SK-N-SH treated with all-trans-retinoic acid at 6 μM for 48 hours (cell line): ENCODE data around the gene ABCD2.

Source experiments
- ATAC-seq: fragments of 200-7000 bp; cut with Tn5 transposase; 3 replicates; pipeline ENCODE4 v1.9.1; 2020; ENCODE audit warnings: mild to moderate bottlenecking, moderate library complexity
- ARNTL ChIP-seq: fragments of 450-650 bp; formaldehyde crosslinking; IDR thresholded peaks from 2 replicates; pipeline ENCODE4 v1.5.0; 2020; ENCODE audit warnings: low read depth, mild to moderate bottlenecking, moderate library complexity, borderline replicate concordance
- CSDC2 ChIP-seq: fragments of 250-450 bp; sonication (Bioruptor Pico); IDR thresholded peaks from 2 replicates; pipeline ENCODE4 v1.5.0; 2020; ENCODE audit warnings: mild to moderate bottlenecking, moderate library complexity
- ESRRG ChIP-seq: fragments of 250-450 bp; sonication (Bioruptor Pico); IDR thresholded peaks from 2 replicates; pipeline ENCODE4 v1.6.1; 2021; ENCODE audit warnings: mild to moderate bottlenecking
- GLIS3 ChIP-seq: fragments of 250-450 bp; sonication (Bioruptor Pico); IDR thresholded peaks from 2 replicates; pipeline ENCODE4 v1.5.0; 2020; ENCODE audit warnings: mild to moderate bottlenecking, moderate library complexity
- ISL1 ChIP-seq: fragments of 250-450 bp; sonication (Bioruptor Pico); IDR thresholded peaks from 2 replicates; pipeline ENCODE4 v2.1.2; 2022; ENCODE audit warnings: mild to moderate bottlenecking, moderate library complexity
- OSR1 ChIP-seq: fragments of 250-450 bp; sonication (Bioruptor Pico); IDR thresholded peaks from 2 replicates; pipeline ENCODE4 v1.8.0; 2022; ENCODE audit warnings: moderate library complexity, mild to moderate bottlenecking, inconsistent platforms
- PPARA ChIP-seq: fragments of 250-450 bp; sonication (Bioruptor Pico); IDR thresholded peaks from 2 replicates; pipeline ENCODE4 v1.5.0; 2020; ENCODE audit warnings: mild to moderate bottlenecking, borderline replicate concordance
- TCF4 ChIP-seq: fragments of 250-450 bp; sonication (Bioruptor Pico); IDR thresholded peaks from 2 replicates; pipeline ENCODE4 v1.8.0; 2021; ENCODE audit warnings: mild to moderate bottlenecking, moderate library complexity, borderline replicate concordance
- TOX ChIP-seq: fragments of 250-450 bp; sonication (Bioruptor Pico); IDR thresholded peaks from 2 replicates; pipeline ENCODE4 v1.8.0; 2021; ENCODE audit warnings: mild to moderate bottlenecking, moderate library complexity, borderline replicate concordance
- ZC3H10 ChIP-seq: fragments of 250-450 bp; sonication (Bioruptor Pico); IDR thresholded peaks from 2 replicates; pipeline ENCODE4 v1.5.1; 2021; ENCODE audit warnings: mild to moderate bottlenecking, moderate library complexity
- ZFP3 ChIP-seq: fragments of 250-450 bp; sonication (Bioruptor Pico); IDR thresholded peaks from 2 replicates; pipeline ENCODE4 v1.5.0; 2020; ENCODE audit warnings: mild to moderate bottlenecking, moderate library complexity
- ZFP30 ChIP-seq: fragments of 450-650 bp; formaldehyde crosslinking; IDR thresholded peaks from 2 replicates; pipeline ENCODE4 v1.5.0; 2022; ENCODE audit warnings: mild to moderate bottlenecking, moderate library complexity
- ZNF565 ChIP-seq: fragments of 450-650 bp; formaldehyde crosslinking; conservative IDR thresholded peaks from 2 replicates; pipeline ENCODE4 v1.5.0; 2020; ENCODE audit warnings: low read depth, mild to moderate bottlenecking, moderate library complexity
- ZNF70 ChIP-seq: fragments of 450-650 bp; formaldehyde crosslinking; IDR thresholded peaks from 2 replicates; pipeline ENCODE4 v1.5.0; 2020; ENCODE audit warnings: mild to moderate bottlenecking, moderate library complexity
- ZNF8 ChIP-seq: fragments of 450-650 bp; formaldehyde crosslinking; IDR thresholded peaks from 2 replicates; pipeline ENCODE4 v1.5.0; 2020; ENCODE audit warnings: mild to moderate bottlenecking, moderate library complexity
- TF ChIP-seq, protein P1 (sequence below): fragments of 250-450 bp; sonication (Bioruptor Pico); IDR thresholded peaks from 2 replicates; pipeline ENCODE4 v1.8.0; 2021; ENCODE audit warnings: low read depth, mild to moderate bottlenecking, moderate library complexity, borderline replicate concordance
- TF ChIP-seq, protein P2 (sequence below): fragments of 250-450 bp; sonication (Bioruptor Pico); IDR thresholded peaks from 2 replicates; pipeline ENCODE4 v1.5.1; 2021; ENCODE audit warnings: mild to moderate bottlenecking, moderate library complexity
- TF ChIP-seq, protein P3 (sequence below): fragments of 250-450 bp; sonication (Bioruptor Pico); IDR thresholded peaks from 2 replicates; pipeline ENCODE4 v1.5.0; 2020; ENCODE audit warnings: mild to moderate bottlenecking, moderate library complexity
- TF ChIP-seq, protein P4 (sequence below): fragments of 250-450 bp; sonication (Bioruptor Pico); IDR thresholded peaks from 2 replicates; pipeline ENCODE4 v1.5.1; 2020; ENCODE audit warnings: low read depth, mild to moderate bottlenecking, moderate library complexity
- TF ChIP-seq, protein P5 (sequence below): fragments of 250-450 bp; sonication (Bioruptor Pico); IDR thresholded peaks from 2 replicates; pipeline ENCODE4 v1.8.0; 2020; ENCODE audit warnings: mild to moderate bottlenecking, moderate library complexity, borderline replicate concordance

ABCD2 gene

DNA sequence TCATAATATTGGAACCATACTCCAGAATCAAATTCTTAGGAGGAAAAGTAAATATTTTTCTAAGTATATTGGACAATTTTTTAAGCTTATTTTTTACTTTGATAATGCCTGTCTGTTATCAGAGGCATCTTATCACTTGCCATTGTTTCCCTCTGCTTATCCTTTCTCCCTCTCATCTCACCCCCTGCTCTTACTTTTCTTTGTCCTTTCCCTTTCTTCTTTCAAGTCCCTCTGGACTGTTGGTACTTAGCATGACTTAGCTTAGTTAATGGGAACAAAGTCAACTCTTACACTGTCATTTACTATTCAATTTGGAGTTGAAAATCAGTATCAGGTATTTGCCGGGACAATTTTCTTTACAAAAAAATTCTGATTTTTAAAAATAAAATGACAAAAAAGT, 45.2 kb downstream of the ABCD2 start:
- no peak for TF ChIP-seq ZFP3 (CRISPR knock-in tag)
- TF ChIP-seq PPARA (CRISPR knock-in tag): no peak
- no peak for TF ChIP-seq ISL1 (CRISPR knock-in tag)
- no peak for TF ChIP-seq TCF4 (CRISPR knock-in tag)
- no peak for ATAC-seq

DNA sequence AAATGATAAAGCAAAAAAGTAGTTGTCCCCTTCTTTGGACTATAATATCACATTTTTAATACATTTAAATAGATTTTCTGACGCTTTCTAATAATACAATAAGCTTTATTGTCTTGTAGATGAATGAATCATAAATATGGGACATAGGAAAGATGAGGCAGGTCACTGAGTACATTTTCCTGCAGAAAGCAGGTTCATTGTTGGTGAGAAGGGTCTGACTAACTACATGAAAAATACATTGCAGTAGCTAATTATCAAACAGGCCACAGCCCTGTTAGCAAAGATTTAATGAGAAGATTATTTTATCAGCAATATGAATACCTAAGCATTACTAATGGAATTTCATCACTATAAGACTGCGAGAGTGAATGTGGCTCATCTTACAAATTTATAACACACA, 45.6 kb downstream of the ABCD2 start:
- no peak for ATAC-seq
- TF ChIP-seq, protein P1, sequence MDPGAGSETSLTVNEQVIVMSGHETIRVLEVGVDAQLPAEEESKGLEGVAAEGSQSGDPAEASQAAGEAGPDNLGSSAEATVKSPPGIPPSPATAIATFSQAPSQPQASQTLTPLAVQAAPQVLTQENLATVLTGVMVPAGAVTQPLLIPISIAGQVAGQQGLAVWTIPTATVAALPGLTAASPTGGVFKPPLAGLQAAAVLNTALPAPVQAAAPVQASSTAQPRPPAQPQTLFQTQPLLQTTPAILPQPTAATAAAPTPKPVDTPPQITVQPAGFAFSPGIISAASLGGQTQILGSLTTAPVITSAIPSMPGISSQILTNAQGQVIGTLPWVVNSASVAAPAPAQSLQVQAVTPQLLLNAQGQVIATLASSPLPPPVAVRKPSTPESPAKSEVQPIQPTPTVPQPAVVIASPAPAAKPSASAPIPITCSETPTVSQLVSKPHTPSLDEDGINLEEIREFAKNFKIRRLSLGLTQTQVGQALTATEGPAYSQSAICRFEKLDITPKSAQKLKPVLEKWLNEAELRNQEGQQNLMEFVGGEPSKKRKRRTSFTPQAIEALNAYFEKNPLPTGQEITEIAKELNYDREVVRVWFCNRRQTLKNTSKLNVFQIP (CRISPR knock-in tag): no peak
- TF ChIP-seq ZFP30 (CRISPR knock-in tag): no peak
- TF ChIP-seq, protein P2, sequence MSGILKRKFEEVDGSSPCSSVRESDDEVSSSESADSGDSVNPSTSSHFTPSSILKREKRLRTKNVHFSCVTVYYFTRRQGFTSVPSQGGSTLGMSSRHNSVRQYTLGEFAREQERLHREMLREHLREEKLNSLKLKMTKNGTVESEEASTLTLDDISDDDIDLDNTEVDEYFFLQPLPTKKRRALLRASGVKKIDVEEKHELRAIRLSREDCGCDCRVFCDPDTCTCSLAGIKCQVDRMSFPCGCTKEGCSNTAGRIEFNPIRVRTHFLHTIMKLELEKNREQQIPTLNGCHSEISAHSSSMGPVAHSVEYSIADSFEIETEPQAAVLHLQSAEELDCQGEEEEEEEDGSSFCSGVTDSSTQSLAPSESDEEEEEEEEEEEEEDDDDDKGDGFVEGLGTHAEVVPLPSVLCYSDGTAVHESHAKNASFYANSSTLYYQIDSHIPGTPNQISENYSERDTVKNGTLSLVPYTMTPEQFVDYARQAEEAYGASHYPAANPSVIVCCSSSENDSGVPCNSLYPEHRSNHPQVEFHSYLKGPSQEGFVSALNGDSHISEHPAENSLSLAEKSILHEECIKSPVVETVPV (CRISPR knock-in tag): no peak
- no peak for TF ChIP-seq CSDC2 (CRISPR knock-in tag)
- TF ChIP-seq ZNF565: no peak
- no peak for TF ChIP-seq ISL1 (CRISPR knock-in tag)
- no peak for TF ChIP-seq GLIS3 (CRISPR knock-in tag)
- TF ChIP-seq ZC3H10 (CRISPR knock-in tag): no peak
- no peak for TF ChIP-seq ZNF70 (CRISPR knock-in tag)
- TF ChIP-seq, protein P3, sequence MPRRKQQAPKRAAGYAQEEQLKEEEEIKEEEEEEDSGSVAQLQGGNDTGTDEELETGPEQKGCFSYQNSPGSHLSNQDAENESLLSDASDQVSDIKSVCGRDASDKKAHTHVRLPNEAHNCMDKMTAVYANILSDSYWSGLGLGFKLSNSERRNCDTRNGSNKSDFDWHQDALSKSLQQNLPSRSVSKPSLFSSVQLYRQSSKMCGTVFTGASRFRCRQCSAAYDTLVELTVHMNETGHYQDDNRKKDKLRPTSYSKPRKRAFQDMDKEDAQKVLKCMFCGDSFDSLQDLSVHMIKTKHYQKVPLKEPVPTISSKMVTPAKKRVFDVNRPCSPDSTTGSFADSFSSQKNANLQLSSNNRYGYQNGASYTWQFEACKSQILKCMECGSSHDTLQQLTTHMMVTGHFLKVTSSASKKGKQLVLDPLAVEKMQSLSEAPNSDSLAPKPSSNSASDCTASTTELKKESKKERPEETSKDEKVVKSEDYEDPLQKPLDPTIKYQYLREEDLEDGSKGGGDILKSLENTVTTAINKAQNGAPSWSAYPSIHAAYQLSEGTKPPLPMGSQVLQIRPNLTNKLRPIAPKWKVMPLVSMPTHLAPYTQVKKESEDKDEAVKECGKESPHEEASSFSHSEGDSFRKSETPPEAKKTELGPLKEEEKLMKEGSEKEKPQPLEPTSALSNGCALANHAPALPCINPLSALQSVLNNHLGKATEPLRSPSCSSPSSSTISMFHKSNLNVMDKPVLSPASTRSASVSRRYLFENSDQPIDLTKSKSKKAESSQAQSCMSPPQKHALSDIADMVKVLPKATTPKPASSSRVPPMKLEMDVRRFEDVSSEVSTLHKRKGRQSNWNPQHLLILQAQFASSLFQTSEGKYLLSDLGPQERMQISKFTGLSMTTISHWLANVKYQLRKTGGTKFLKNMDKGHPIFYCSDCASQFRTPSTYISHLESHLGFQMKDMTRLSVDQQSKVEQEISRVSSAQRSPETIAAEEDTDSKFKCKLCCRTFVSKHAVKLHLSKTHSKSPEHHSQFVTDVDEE (CRISPR knock-in tag): no peak
- TF ChIP-seq TOX (CRISPR knock-in tag): no peak
- TF ChIP-seq TCF4 (CRISPR knock-in tag): no peak
- TF ChIP-seq, protein P4, sequence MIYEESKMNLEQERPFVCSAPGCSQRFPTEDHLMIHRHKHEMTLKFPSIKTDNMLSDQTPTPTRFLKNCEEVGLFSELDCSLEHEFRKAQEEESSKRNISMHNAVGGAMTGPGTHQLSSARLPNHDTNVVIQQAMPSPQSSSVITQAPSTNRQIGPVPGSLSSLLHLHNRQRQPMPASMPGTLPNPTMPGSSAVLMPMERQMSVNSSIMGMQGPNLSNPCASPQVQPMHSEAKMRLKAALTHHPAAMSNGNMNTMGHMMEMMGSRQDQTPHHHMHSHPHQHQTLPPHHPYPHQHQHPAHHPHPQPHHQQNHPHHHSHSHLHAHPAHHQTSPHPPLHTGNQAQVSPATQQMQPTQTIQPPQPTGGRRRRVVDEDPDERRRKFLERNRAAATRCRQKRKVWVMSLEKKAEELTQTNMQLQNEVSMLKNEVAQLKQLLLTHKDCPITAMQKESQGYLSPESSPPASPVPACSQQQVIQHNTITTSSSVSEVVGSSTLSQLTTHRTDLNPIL (CRISPR knock-in tag): no peak
- TF ChIP-seq PPARA (CRISPR knock-in tag): no peak

DNA sequence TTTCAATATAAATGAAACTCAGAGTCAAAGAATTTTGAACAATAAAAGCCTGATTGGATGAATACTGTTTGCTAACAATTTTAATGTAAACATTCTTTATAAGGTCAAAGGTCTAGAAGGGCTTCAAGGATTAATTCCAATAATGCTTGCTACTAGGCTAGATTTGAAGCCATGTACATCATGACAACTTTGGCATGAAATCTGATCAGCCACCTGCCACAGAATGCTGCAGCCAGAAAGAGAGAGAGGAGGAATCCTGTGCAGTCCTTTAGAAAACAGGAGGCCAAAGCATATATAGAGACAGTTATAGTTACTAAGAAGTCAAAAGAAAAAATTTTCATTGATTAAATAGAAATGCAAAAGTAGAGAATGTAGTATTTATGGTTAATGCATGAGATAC, 47.1 kb downstream of the ABCD2 start:
- ATAC-seq: no peak
- TF ChIP-seq, protein P4 (CRISPR knock-in tag): no peak
- TF ChIP-seq CSDC2 (CRISPR knock-in tag): no peak
- TF ChIP-seq ESRRG: no peak

DNA sequence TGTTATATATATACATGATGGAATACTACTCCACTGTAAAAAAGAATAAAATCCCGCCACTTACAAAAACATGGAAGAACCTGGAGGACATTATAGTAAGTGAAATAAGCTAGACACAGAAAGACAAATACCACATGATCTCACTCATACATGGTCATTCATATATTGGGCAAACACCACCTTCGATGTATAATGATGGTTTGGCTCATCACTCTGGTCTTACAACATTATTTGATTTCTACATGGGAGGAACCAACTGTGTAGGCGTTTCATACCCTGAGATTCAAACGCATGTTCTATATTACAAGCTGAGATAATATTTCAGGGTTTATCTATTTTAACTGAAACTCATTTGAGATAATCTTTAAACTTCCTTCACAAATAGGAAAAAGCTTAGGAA, 48.3 kb downstream of the ABCD2 start:
- TF ChIP-seq, protein P3 (CRISPR knock-in tag): no peak
- TF ChIP-seq ARNTL: no peak
- TF ChIP-seq ZNF8 (CRISPR knock-in tag): no peak
- TF ChIP-seq OSR1: no peak
- no peak for TF ChIP-seq GLIS3 (CRISPR knock-in tag)
- TF ChIP-seq, protein P5, sequence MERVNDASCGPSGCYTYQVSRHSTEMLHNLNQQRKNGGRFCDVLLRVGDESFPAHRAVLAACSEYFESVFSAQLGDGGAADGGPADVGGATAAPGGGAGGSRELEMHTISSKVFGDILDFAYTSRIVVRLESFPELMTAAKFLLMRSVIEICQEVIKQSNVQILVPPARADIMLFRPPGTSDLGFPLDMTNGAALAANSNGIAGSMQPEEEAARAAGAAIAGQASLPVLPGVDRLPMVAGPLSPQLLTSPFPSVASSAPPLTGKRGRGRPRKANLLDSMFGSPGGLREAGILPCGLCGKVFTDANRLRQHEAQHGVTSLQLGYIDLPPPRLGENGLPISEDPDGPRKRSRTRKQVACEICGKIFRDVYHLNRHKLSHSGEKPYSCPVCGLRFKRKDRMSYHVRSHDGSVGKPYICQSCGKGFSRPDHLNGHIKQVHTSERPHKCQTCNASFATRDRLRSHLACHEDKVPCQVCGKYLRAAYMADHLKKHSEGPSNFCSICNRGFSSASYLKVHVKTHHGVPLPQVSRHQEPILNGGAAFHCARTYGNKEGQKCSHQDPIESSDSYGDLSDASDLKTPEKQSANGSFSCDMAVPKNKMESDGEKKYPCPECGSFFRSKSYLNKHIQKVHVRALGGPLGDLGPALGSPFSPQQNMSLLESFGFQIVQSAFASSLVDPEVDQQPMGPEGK (CRISPR knock-in tag): no peak
- no peak for TF ChIP-seq TOX (CRISPR knock-in tag)
- no peak for TF ChIP-seq ZNF565
- TF ChIP-seq, all 23 proteins: peak for 0
- ATAC-seq: no peak
